GM23248 (cell line): Measurements from ENCODE around the gene MLLT10.
"Not testable (repeated sequence)": the region's sequence is repeated elsewhere in the genome, so short reads cannot be mapped to it uniquely, and the experiment has no call there.

Experiments
- EZH2 ChIP-seq: fragments of 200-600 bp; sonication (generic); IDR thresholded peaks from 2 replicates; pipeline ENCODE4 v1.6.1; 2018; ENCODE audit warnings: antibody characterized with exemption, mild to moderate bottlenecking; ENCODE audit not compliant: insufficient read depth, poor library complexity, severe bottlenecking
- EZH2phosphoT487 ChIP-seq: fragments of 200-600 bp; sonication (generic); IDR thresholded peaks from 2 replicates; pipeline ENCODE4 v1.6.1; 2018; ENCODE audit warnings: antibody characterized with exemption, moderate library complexity, mild to moderate bottlenecking, low read depth; ENCODE audit not compliant: insufficient read depth

- TF ChIP-seq EZH2phosphoT487, EZH2: not testable (repeated sequence)
Measured at GRCh38 chr10:21540701-21541100, 6.7 kb downstream of the MLLT10 start.
